ENCODE measurements around the gene LRCOL1.

DNA sequence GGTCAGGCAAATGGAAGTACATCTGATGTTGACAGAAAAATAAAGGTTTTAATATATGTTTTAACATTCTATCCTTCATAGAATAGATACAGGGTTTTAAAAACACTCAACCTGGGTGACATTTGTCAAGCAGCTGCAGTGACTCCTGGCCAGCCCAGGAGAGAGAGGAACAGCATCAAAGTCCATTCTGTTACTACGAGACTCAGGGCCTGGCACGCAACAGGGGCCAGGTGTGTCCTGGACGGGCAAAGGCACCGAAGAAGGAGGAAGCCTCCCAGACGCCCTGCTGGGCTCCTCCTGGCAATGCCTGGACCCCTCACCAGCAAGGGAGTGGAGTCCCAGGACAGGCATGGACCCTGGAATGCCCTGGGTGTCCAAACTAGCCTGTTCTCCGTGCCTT, 22.1 kb downstream of the LRCOL1 start:
- TF ChIP-seq, protein P1, sequence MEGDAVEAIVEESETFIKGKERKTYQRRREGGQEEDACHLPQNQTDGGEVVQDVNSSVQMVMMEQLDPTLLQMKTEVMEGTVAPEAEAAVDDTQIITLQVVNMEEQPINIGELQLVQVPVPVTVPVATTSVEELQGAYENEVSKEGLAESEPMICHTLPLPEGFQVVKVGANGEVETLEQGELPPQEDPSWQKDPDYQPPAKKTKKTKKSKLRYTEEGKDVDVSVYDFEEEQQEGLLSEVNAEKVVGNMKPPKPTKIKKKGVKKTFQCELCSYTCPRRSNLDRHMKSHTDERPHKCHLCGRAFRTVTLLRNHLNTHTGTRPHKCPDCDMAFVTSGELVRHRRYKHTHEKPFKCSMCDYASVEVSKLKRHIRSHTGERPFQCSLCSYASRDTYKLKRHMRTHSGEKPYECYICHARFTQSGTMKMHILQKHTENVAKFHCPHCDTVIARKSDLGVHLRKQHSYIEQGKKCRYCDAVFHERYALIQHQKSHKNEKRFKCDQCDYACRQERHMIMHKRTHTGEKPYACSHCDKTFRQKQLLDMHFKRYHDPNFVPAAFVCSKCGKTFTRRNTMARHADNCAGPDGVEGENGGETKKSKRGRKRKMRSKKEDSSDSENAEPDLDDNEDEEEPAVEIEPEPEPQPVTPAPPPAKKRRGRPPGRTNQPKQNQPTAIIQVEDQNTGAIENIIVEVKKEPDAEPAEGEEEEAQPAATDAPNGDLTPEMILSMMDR (IDR thresholded peaks at IDR 0.05) = no peak
- TF ChIP-seq POLR2A (IDR thresholded peaks at IDR 0.05) = no peak
